Adrenal gland (tissue), 12 donors: Measurements from ENCODE around the gene ARFGAP1. TPM values are rescaled to one million over a fixed set of nuclear protein-coding genes. Genes with fewer than 3 reads are reported as not detected.

Experiments
- DNase-seq, 7 donors: peaks; one replicate each; pipeline ENCODE4 v3.0.0-alpha.2; 2019 to 2020
- H3K27ac ChIP-seq, 5 donors: fragments of 200-600 bp; sonication (generic) in 4 of 5; 1 replicate in 3 of 5; 2 replicates in 2 of 5; pipeline versions ENCODE4 v1.5.1 to v1.8.0; 2016 to 2020; ENCODE audit warnings: mild to moderate bottlenecking in 1 of 5
- H3K27me3 ChIP-seq: fragments of 200-600 bp; 2 replicates; pipeline ENCODE4 v1.8.0; 2021
- H3K36me3 ChIP-seq, 2 donors: fragments of 200-600 bp; replicated peaks in 1 of 2; 1 replicate in 1 of 2; 2 replicates in 1 of 2; pipeline versions ENCODE4 v1.5.1 to v1.8.0; 2018 to 2022
- H3K4me1 ChIP-seq, 2 donors: fragments of 200-600 bp; replicated peaks in 1 of 2; 1 replicate in 1 of 2; 2 replicates in 1 of 2; pipeline versions ENCODE4 v1.5.1 to v1.8.0; 2018 to 2021
- H3K4me3 ChIP-seq, 4 donors: fragments of 200-600 bp; sonication (generic) in 3 of 4; one replicate each; pipeline ENCODE4 v1.5.1; 2016 to 2018
- H3K9me3 ChIP-seq, 3 donors: fragments of 200-600 bp; sonication (generic) in 1 of 3; replicated peaks in 1 of 3; 1 replicate in 2 of 3; 2 replicates in 1 of 3; pipeline versions ENCODE4 v1.5.1 to v1.8.0; 2016 to 2021
- CTCF ChIP-seq, 6 experiments: fragments of 450-650 bp in 4 of 6; fragments of 200-600 bp in 2 of 6; sonication (generic) in 1 of 6; IDR thresholded peaks; 1 replicate in 5 of 6; 2 replicates in 1 of 6; pipeline versions ENCODE4 v1.5.1 to v1.8.0; 2016 to 2021; ENCODE audit warnings: antibody characterized with exemption in 6 of 6, mild to moderate bottlenecking in 2 of 6, moderate library complexity in 1 of 6
- POLR2A ChIP-seq, 2 donors: fragments of 450-650 bp; IDR thresholded peaks; one replicate each; pipeline ENCODE4 v1.6.1; 2017; ENCODE audit warnings: antibody characterized with exemption in 2 of 2, mild to moderate bottlenecking in 2 of 2, moderate library complexity in 1 of 2
- WGBS, 4 donors: extraction: QIAGEN DNeasy Blood & Tissue Kit in 2 of 4; methylation state at CpG; one replicate each; pipeline versions ENCODE4 v1.1.5 to v1.1.7; 2013 to 2017; 5-methylcytosine and 5-hydroxymethylcytosine counted together
- intact Hi-C, 2 donors: fragments of 100-400 bp; cut with DNase I; formaldehyde crosslinking; loops; one replicate each; pipeline versions ENCODE4 v1.14.1 to v1.15.0; 2022 to 2023
- polyA plus RNA-seq, 3 donors: library from polyadenylated mRNA; stranded (reverse); fragments of 200-250 nt in 2 of 3; fragments of 350-450 nt in 1 of 3; fragmentation: Illumina TruSeq in 1 of 3; extraction: RNeasy Lipid Tissue Mini Kit (QIAGEN cat#74804) in 1 of 3; gene quantifications; one replicate each; pipeline ENCODE4 v1.2.3, GENCODE V29; 2013 to 2014
- total RNA-seq, 9 donors: library from RNA; depleted of rRNA in 4 of 9; stranded (reverse); fragments of >200 nt in 4 of 9; fragments of 120-200 nt in 1 of 9; fragmentation: NEBNext Ultra II Directional in 1 of 9; extraction: Animal tissue kit (Norgen Biotek cat#: 25700) in 1 of 9; gene quantifications; one replicate each; pipeline versions ENCODE4 v1.1.0 to v1.2.4, GENCODE V29; 2013 to 2023
- donor health status: healthy with polysubstance abuse.
- donor health status: Bipolar disorder and iron deficiency.
- donor health status: DM: yes; HTN: yes; CAD: no.
- donor health status: DM: no; HTN: no; CAD: no.
- donor health status: DM: no; HTN: no; CAD: no.
- donor health status: DM: yes; HTN: yes; CAD: no.

The ARFGAP1 gene
- total and polyA plus RNA-seq, 12 donors: 13.0 to 286 (median 61.5) TPM

- no peak overlapping the region for H3K27ac ChIP-seq
- H3K4me1 ChIP-seq: no peaks in the 10 kb centered on the region
- TF ChIP-seq POLR2A (IDR thresholded peaks at IDR 0.05): no peak
- no peak for TF ChIP-seq CTCF (IDR thresholded peaks at IDR 0.05)
- no peaks in the 10 kb centered on the region for H3K36me3 ChIP-seq
- H3K4me3 ChIP-seq: no peak overlapping the region
- DNase-seq: no peak
- intact Hi-C loops: no loop called here
- H3K9me3 ChIP-seq: no peaks in the 10 kb centered on the region
- H3K27me3 ChIP-seq: peaks cover 36% of the 10 kb centered on the region
- 77 to 92% (median 81%) methylated on average over 11 to 35 of the region's 35 CpGs for WGBS, 4 donors
Observed at GRCh38 chr20:63306673-63307537, 34.3 kb downstream of the ARFGAP1 start.

GRCh38 chr20:63307538-63308217, 35.1 kb downstream of the ARFGAP1 start:
- H3K9me3 ChIP-seq: no peaks in the 10 kb centered on the region
- H3K4me1 ChIP-seq: no peaks in the 10 kb centered on the region
- H3K4me3 ChIP-seq: no peak overlapping the region
- DNase-seq: no peak
- no peak overlapping the region for H3K27ac ChIP-seq
- intact Hi-C loops: loop anchor here in 1 of 2 donors (2.0 kb wide), 1 partner anchor 75 kb away; no protein-coding TSS in a partner anchor
- WGBS, 4 donors: 68 to 79% (median 76%) methylated on average over 9 to 23 of the region's 23 CpGs
- peaks cover 36% of the 10 kb centered on the region for H3K27me3 ChIP-seq
- H3K36me3 ChIP-seq: no peaks in the 10 kb centered on the region
- TF ChIP-seq POLR2A (IDR thresholded peaks at IDR 0.05): no peak

- intact Hi-C loops: loop anchor here in 1 of 2 donors (2.0 kb wide), 1 partner anchor 74 kb away; no protein-coding TSS in a partner anchor
- Histone ChIP-seq H3K4me1 (no peaks in the 10 kb centered on the region), H3K27me3 (peaks cover 36% of the 10 kb centered on the region), H3K9me3 (no peaks in the 10 kb centered on the region), H3K36me3 (no peaks in the 10 kb centered on the region), H3K27ac (no peak overlapping the region), H3K4me3 (no peak overlapping the region)
- DNase-seq: no peak
- 61 to 100% (median 71%) methylated on average over 1 to 30 of the region's 30 CpGs for WGBS, 4 donors
- TF ChIP-seq POLR2A (IDR thresholded peaks at IDR 0.05) (no peak), CTCF (IDR thresholded peaks at IDR 0.05) (no peak)
Observed at GRCh38 chr20:63308218-63308911, 35.8 kb downstream of the ARFGAP1 start.

GRCh38 chr20:63309261-63310071, 36.9 kb downstream of the ARFGAP1 start:
- H3K27ac ChIP-seq: no peak overlapping the region
- no peaks in the 10 kb centered on the region for H3K9me3 ChIP-seq
- peak in 6 of 7 donors; percentile 38 to 69 (median 46) for DNase-seq
- no peaks in the 10 kb centered on the region for H3K4me1 ChIP-seq
- 32 to 41% (median 33%) methylated on average over 7 to 35 of the region's 35 CpGs for WGBS, 4 donors
- intact Hi-C loops: loop anchor here (2.0 kb wide), 2 partner anchors 71 to 73 kb away; no protein-coding TSS in a partner anchor
- H3K36me3 ChIP-seq: no peaks in the 10 kb centered on the region
- H3K27me3 ChIP-seq: peaks cover 36% of the 10 kb centered on the region
- H3K4me3 ChIP-seq: no peak overlapping the region
- TF ChIP-seq POLR2A (IDR thresholded peaks at IDR 0.05) (no peak), CTCF (IDR thresholded peaks at IDR 0.05) (peak; percentile 71 to 88 (median 82))
